Measurements from ENCODE around the gene PDE5A.

DNA sequence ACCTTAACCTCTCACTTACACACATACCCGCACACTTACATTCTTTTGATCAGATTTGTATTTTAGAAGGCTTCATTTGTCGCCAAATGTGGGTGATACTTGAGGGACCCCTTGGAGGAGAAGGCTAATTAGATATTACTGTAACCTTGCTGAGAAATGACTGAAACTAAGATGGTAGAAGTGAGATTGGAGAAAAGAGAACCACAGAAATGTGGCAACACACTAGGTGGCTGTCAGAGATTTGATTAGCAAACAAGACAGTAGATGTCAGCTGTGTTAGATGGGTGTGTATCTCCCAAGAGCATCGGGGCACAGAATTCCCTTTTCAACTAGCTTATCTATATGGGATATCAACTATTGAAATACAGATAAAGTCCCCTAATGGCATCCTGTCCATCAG, 157.3 kb downstream of the PDE5A start:
- TF ChIP-seq, protein P1, sequence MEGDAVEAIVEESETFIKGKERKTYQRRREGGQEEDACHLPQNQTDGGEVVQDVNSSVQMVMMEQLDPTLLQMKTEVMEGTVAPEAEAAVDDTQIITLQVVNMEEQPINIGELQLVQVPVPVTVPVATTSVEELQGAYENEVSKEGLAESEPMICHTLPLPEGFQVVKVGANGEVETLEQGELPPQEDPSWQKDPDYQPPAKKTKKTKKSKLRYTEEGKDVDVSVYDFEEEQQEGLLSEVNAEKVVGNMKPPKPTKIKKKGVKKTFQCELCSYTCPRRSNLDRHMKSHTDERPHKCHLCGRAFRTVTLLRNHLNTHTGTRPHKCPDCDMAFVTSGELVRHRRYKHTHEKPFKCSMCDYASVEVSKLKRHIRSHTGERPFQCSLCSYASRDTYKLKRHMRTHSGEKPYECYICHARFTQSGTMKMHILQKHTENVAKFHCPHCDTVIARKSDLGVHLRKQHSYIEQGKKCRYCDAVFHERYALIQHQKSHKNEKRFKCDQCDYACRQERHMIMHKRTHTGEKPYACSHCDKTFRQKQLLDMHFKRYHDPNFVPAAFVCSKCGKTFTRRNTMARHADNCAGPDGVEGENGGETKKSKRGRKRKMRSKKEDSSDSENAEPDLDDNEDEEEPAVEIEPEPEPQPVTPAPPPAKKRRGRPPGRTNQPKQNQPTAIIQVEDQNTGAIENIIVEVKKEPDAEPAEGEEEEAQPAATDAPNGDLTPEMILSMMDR (IDR thresholded peaks at IDR 0.05; ENCODE audit: extremely low read depth in 1 of 2, insufficient read depth in 1 of 2, low read depth in 1 of 2, low read length in 2 of 2) = no peak
- TF ChIP-seq, protein P2, sequence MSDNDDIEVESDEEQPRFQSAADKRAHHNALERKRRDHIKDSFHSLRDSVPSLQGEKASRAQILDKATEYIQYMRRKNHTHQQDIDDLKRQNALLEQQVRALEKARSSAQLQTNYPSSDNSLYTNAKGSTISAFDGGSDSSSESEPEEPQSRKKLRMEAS (IDR thresholded peaks at IDR 0.05; ENCODE audit: insufficient read depth, insufficient read length) = no peak
- TF ChIP-seq POLR2AphosphoS5 (IDR thresholded peaks at IDR 0.05; ENCODE audit: insufficient read depth, low read depth, low read length) = no peak
- TF ChIP-seq EZH2 (IDR thresholded peaks at IDR 0.05; ENCODE audit: borderline replicate concordance, low read depth, low read length, severe bottlenecking) = no peak
- no peak for TF ChIP-seq POLR2A (IDR thresholded peaks at IDR 0.05; ENCODE audit: low read depth, low read length)
- TF ChIP-seq JUN (IDR thresholded peaks at IDR 0.05; ENCODE audit: borderline replicate concordance, insufficient read depth, insufficient read length, low read depth) = no peak
- TF ChIP-seq MYC (IDR thresholded peaks at IDR 0.05; ENCODE audit: low read depth, low read length) = no peak
- TF ChIP-seq GATA2 (IDR thresholded peaks at IDR 0.05; ENCODE audit: insufficient read depth, insufficient read length, low read depth, low read length) = no peak
- no peak for TF ChIP-seq FOS (IDR thresholded peaks at IDR 0.05; ENCODE audit: borderline replicate concordance, insufficient read depth, low read length)
